OCI-LY3 (cell line): Measurements from ENCODE around the gene FCER1G.

Experiments
- H2AFZ ChIP-seq: fragments of 200-600, 300-600 bp; shearing (Covaris generic); 2 replicates; pipeline ENCODE4 v1.6.0; 2014; ENCODE audit warnings: antibody characterized with exemption, low read depth, low read length
- H3K27ac ChIP-seq: fragments of 200-600, 300-600 bp; sonication (generic); 2 replicates; pipeline ENCODE4 v1.5.1; 2014; ENCODE audit warnings: mild to moderate bottlenecking, low read length, moderate library complexity, mixed read lengths
- H3K27me3 ChIP-seq: fragments of 200-600, 300-600 bp; sonication (generic); 2 replicates; pipeline ENCODE4 v1.6.1; 2014; ENCODE audit warnings: low read depth, low read length, mixed read lengths
- H3K36me3 ChIP-seq: fragments of 200-600, 300-600 bp; sonication (generic); replicated peaks from 2 replicates; pipeline ENCODE3; 2014; ENCODE audit warnings: low read depth, low read length, mixed read lengths
- H3K4me1 ChIP-seq: fragments of 300-600, 200-600 bp; sonication (generic); 2 replicates; pipeline ENCODE4 v1.6.1; 2014; ENCODE audit warnings: low read length, mixed read lengths
- H3K4me2 ChIP-seq: fragments of 200-600, 300-600 bp; sonication (generic); 2 replicates; pipeline ENCODE4 v1.6.1; 2014; ENCODE audit warnings: low read length, mixed read lengths
- H3K4me3 ChIP-seq: fragments of 300-600, 200-600 bp; sonication (generic); 2 replicates; pipeline ENCODE4 v1.5.1; 2014; ENCODE audit warnings: antibody characterized with exemption, mild to moderate bottlenecking, low read length, moderate library complexity
- H3K79me2 ChIP-seq: fragments of 300-600, 200-600 bp; shearing (Covaris generic); 2 replicates; pipeline ENCODE4 v1.6.1; 2014; ENCODE audit warnings: mild to moderate bottlenecking, low read length, mixed read lengths
- H3K9ac ChIP-seq: fragments of 300-600, 200-600 bp; shearing (Covaris generic); 2 replicates; pipeline ENCODE4 v1.6.0; 2014; ENCODE audit warnings: mild to moderate bottlenecking, low read length, moderate library complexity
- H3K9me3 ChIP-seq: fragments of 200-600, 300-600 bp; shearing (Covaris generic); 2 replicates; pipeline ENCODE4 v1.6.1; 2014; ENCODE audit warnings: low read length, mixed read lengths; ENCODE audit not compliant: insufficient read depth
- H4K20me1 ChIP-seq: fragments of 200-600, 300-600 bp; sonication (generic); 2 replicates; pipeline ENCODE4 v1.6.1; 2016; ENCODE audit warnings: low read length, mixed read lengths; ENCODE audit not compliant: insufficient read depth
- CTCF ChIP-seq: fragments of 200-600, 300-600 bp; sonication (generic); IDR thresholded peaks from 2 replicates; pipeline ENCODE4 v1.5.1; 2014; ENCODE audit warnings: antibody characterized with exemption, low read length, low read depth
- EZH2phosphoT487 ChIP-seq: fragments of 200-600 bp; shearing (Covaris generic); IDR thresholded peaks from 2 replicates; pipeline ENCODE4 v1.6.1; 2018; ENCODE audit warnings: antibody characterized with exemption, mixed run types, low read depth

Gene FCER1G

DNA sequence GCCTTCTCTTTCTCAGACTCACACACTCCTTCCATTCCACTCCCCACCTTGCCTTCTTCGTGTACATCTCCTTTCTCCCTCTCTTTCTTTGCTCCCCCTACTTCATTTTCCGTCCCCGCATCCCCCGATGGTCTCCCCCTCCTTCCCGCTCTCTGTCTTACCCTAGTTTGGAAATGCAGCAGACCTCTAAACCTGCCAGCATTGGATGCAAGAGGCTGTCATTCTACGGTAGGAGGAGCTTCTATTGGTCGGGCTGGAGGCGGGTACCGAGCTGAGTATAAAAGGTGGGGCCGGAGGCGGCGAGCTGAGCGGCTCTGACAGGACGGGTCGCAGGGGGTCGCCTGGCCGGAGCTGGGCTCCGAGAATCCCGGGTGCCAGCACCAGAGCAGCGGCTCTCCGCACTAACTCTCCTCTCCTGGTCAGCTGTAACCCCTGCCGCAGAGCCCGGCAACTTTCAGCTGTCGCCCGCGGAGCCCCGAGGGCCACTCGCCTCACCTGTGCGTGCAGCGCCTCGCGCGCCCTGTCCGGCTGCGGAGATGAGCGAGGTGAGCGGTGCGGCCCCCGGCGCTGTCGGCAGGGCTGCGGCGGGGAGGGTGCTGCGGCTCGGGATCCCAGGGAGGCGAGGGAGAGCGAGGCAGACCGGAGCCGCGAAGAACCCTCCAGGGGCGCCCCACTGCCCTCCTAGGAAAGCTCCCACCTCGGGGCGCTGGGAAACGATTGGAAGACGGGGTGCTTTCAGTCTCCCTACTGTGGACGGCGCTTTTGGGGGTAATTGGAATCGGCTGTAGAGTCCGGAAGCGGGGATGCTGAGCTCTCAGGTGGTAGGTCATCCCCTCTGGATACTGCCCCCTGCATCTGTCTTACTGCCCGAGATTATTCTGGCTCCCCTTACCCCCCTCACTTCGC lies 43.6 kb downstream of the FCER1G start, which contains the start of gene PCP4L1:
PCP4L1 (plus strand) TSS at position 307 of the 906 bp plus-strand sequence; CDS start at position 537, 230 bp downstream.
- no peaks in the 10 kb centered on the region for H3K36me3 ChIP-seq
- no peak within 1 kb of the TSS for H2AFZ ChIP-seq
- H3K9ac ChIP-seq: no peak within 1 kb of the TSS
- H3K27ac ChIP-seq: no peak within 1 kb of the TSS
- no peaks in the 10 kb centered on the region for H3K79me2 ChIP-seq
- H3K4me2 ChIP-seq: no peak within 1 kb of the TSS
- H4K20me1 ChIP-seq: no peaks in the 10 kb centered on the region
- peaks cover 9% of the 10 kb centered on the region; the same call in 1 of the 2 replicates for H3K9me3 ChIP-seq
- H3K4me3 ChIP-seq: no peak within 1 kb of the TSS
- peaks cover 30% of the 10 kb centered on the region for H3K27me3 ChIP-seq
- no peak for TF ChIP-seq EZH2phosphoT487
- TF ChIP-seq CTCF: no peak
- peaks cover 20% of the 10 kb centered on the region for H3K4me1 ChIP-seq

GRCh38 chr1:161259345-161259702 lies 44.2 kb downstream of the FCER1G start:
- Histone ChIP-seq H3K4me3 (no peak overlapping the region), H3K27ac (no peak overlapping the region), H3K4me2 (no peak overlapping the region), H3K9me3 (peaks cover 9% of the 10 kb centered on the region; the same call in 1 of the 2 replicates), H2AFZ (no peak overlapping the region), H4K20me1 (no peaks in the 10 kb centered on the region), H3K79me2 (no peaks in the 10 kb centered on the region), H3K4me1 (peaks cover 20% of the 10 kb centered on the region), H3K9ac (no peak overlapping the region), H3K27me3 (peaks cover 30% of the 10 kb centered on the region), H3K36me3 (no peaks in the 10 kb centered on the region)
- TF ChIP-seq EZH2phosphoT487 (no peak), CTCF (no peak)

DNA sequence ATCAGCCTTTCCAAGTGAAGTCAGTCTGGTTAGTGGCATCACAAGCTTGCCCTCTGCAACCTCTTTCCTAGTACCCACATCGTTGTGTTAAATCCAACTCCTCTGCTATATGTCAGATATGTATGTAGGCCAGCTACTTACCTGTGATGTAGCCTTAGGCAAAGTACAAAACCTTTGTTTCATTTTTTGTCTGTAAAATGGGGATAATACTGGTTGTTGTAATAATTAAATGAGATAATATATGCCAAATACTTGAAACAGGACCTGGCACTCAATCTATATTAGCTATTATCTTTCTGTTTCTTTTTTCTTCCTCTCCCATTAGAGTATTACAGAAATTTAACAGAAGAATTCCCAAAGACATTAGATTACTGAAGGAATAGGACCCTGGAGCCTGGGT lies 44.7 kb downstream of the FCER1G start:
- H3K9ac ChIP-seq: no peak overlapping the region
- no peak overlapping the region for H3K27ac ChIP-seq
- no peak for TF ChIP-seq EZH2phosphoT487
- TF ChIP-seq CTCF: no peak
- no peak overlapping the region for H3K4me3 ChIP-seq
- H3K79me2 ChIP-seq: no peaks in the 10 kb centered on the region
- no peak overlapping the region for H2AFZ ChIP-seq
- peaks cover 20% of the 10 kb centered on the region for H3K4me1 ChIP-seq
- H3K36me3 ChIP-seq: no peaks in the 10 kb centered on the region
- H4K20me1 ChIP-seq: no peaks in the 10 kb centered on the region
- no peak overlapping the region for H3K4me2 ChIP-seq
- peaks cover 31% of the 10 kb centered on the region for H3K27me3 ChIP-seq
- peaks cover 9% of the 10 kb centered on the region; the same call in 1 of the 2 replicates for H3K9me3 ChIP-seq

DNA sequence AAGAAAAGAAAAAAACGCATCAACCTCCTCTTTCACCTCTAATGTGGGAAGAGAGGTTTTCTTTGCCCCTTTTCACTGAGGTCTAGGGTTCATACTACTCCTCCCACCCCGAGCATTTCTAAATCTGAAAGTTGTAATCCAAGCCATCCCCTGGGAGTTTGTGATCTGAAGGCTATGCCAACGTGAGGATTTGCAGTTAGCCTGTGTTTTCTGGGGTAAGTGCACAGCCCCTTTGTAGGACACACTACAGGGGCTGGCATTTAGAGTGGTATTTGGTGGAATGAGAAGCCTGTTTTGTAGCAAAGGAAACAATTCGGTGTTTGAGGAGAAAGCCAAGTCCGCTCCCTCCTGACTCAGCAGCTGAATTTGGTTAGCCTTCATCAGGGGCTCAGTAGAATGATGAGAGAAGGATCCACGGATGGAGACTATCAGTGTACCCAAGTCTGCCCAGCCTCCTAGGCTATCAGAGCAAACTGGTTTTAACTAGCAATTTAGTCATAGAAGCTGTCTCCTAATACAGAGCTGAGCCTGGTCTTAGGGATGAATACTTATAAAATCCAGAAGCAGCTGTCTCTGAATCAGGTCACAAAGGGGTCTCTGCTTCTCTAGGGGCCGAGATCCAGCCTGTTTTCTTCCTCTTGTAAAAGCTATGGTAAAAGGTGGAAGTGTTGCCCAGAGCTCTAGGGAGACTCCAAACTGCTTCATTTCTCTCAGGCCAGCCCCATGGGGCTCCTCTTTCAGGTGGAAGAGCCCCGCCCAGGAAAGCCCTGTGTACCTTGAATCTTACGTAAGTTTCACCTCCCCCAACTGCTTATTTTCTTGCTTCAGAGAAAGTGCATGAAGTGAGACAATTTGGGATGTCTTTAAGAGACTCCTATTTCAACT lies 45.5 kb downstream of the FCER1G start:
- no peaks in the 10 kb centered on the region for H3K36me3 ChIP-seq
- H4K20me1 ChIP-seq: no peaks in the 10 kb centered on the region
- peak overlapping the region; percentile 48 for H3K4me3 ChIP-seq
- peaks cover 38% of the 10 kb centered on the region for H3K27me3 ChIP-seq
- no peak overlapping the region for H3K27ac ChIP-seq
- H3K79me2 ChIP-seq: no peaks in the 10 kb centered on the region
- no peak overlapping the region for H3K9ac ChIP-seq
- peaks cover 9% of the 10 kb centered on the region; the same call in 1 of the 2 replicates for H3K9me3 ChIP-seq
- peaks cover 20% of the 10 kb centered on the region for H3K4me1 ChIP-seq
- peak overlapping the region; percentile 69 for H3K4me2 ChIP-seq
- TF ChIP-seq EZH2phosphoT487 (no peak), CTCF (no peak)
- H2AFZ ChIP-seq: peak overlapping the region; percentile 13; the same call in 1 of the 2 replicates
